Astrocyte (in vitro differentiated cells and primary cell): Measurements from ENCODE around the gene RHEBL1. TPM values are rescaled to one million over a fixed set of nuclear protein-coding genes. Genes with fewer than 3 reads are reported as not detected.

Source experiments
- DNase-seq: peaks from one replicate; pipeline ENCODE4 v3.0.0-alpha.2; 2010; ENCODE audit warnings: low read depth
- FAIRE-seq: peaks from 2 replicates; lab custom pipeline; 2011; peaks lifted over from hg19 to GRCh38; lab: Jason Lieb, UNC
- H2AFZ ChIP-seq: 2 replicates; pipeline ENCODE4 v1.6.0; 2012; ENCODE audit warnings: low read depth, low read length, inconsistent platforms
- H3K27ac ChIP-seq: 2 replicates; pipeline ENCODE4 v1.5.1; 2011; ENCODE audit warnings: low read depth, low read length, inconsistent platforms
- H3K27me3 ChIP-seq: 2 replicates; pipeline ENCODE4 v1.6.0; 2011; ENCODE audit warnings: low read length, inconsistent platforms; ENCODE audit not compliant: insufficient read depth
- H3K36me3 ChIP-seq: 2 replicates; pipeline ENCODE4 v1.5.1; 2011; ENCODE audit warnings: low read length, inconsistent platforms; ENCODE audit not compliant: insufficient read depth
- H3K4me1 ChIP-seq: 2 replicates; pipeline ENCODE4 v1.5.1; 2011; ENCODE audit warnings: low read length, inconsistent platforms; ENCODE audit not compliant: insufficient read depth
- H3K4me2 ChIP-seq: 2 replicates; pipeline ENCODE4 v1.6.0; 2012; ENCODE audit warnings: low read length, inconsistent platforms
- H3K4me3 ChIP-seq: 2 replicates; pipeline ENCODE4 v1.5.1; 2011; ENCODE audit warnings: low read depth, mild to moderate bottlenecking, low read length, inconsistent platforms; ENCODE audit not compliant: insufficient read depth
- H3K79me2 ChIP-seq: 2 replicates; pipeline ENCODE4 v1.6.0; 2012; ENCODE audit warnings: mild to moderate bottlenecking, low read length, inconsistent platforms; ENCODE audit not compliant: insufficient read depth
- H3K9ac ChIP-seq: 2 replicates; pipeline ENCODE4 v1.6.0; 2012; ENCODE audit warnings: mild to moderate bottlenecking, low read length, inconsistent platforms
- H3K9me3 ChIP-seq: 2 replicates; pipeline ENCODE4 v1.5.1; 2012; ENCODE audit warnings: low read depth, mild to moderate bottlenecking, low read length, inconsistent platforms; ENCODE audit not compliant: insufficient read depth
- H4K20me1 ChIP-seq: 2 replicates; pipeline ENCODE4 v1.6.0; 2012; ENCODE audit warnings: low read length, inconsistent platforms; ENCODE audit not compliant: insufficient read depth
- H3K27ac Mint-ChIP-seq: one replicate; pipeline ENCODE4 v1.8.0; 2021; ENCODE audit warnings: mild to moderate bottlenecking, mixed read lengths; ENCODE audit not compliant: unreplicated experiment
- H3K27me3 Mint-ChIP-seq: one replicate; pipeline ENCODE4 v1.8.0; 2021; ENCODE audit warnings: low read depth, mixed read lengths; ENCODE audit not compliant: unreplicated experiment
- H3K36me3 Mint-ChIP-seq: one replicate; pipeline ENCODE4 v1.8.0; 2021; ENCODE audit warnings: low read depth, mixed read lengths; ENCODE audit not compliant: unreplicated experiment
- H3K4me1 Mint-ChIP-seq: one replicate; pipeline ENCODE4 v1.8.0; 2021; ENCODE audit warnings: low read depth, mixed read lengths; ENCODE audit not compliant: unreplicated experiment
- H3K4me3 Mint-ChIP-seq: one replicate; pipeline ENCODE4 v1.8.0; 2021; ENCODE audit warnings: mild to moderate bottlenecking, moderate library complexity, mixed read lengths; ENCODE audit not compliant: unreplicated experiment
- H3K9me3 Mint-ChIP-seq: one replicate; pipeline ENCODE4 v1.8.0; 2021; ENCODE audit warnings: mild to moderate bottlenecking, mixed read lengths; ENCODE audit not compliant: unreplicated experiment
- CTCF ChIP-seq: IDR thresholded peaks from 2 replicates; pipeline ENCODE4 v1.5.1; 2011; ENCODE audit warnings: low read depth, mild to moderate bottlenecking, inconsistent platforms, low read length, moderate library complexity; ENCODE audit not compliant: insufficient read depth
- EZH2 ChIP-seq: IDR thresholded peaks from 2 replicates; pipeline ENCODE4 v1.6.1; 2012; ENCODE audit warnings: mild to moderate bottlenecking, low read length, inconsistent platforms; ENCODE audit not compliant: insufficient read depth
- total RNA-seq: library from RNA; stranded (reverse); gene quantifications from 2 replicates; pipeline ENCODE4 v1.2.1, GENCODE V29; 2021

The RHEBL1 gene
- total RNA-seq, 1 donor from 2014 or later: 1.3 TPM

GRCh38 chr12:49051777-49052438 lies 17.9 kb downstream of the RHEBL1 start:
- peaks cover 31% of the 10 kb centered on the region for H3K4me1 ChIP-seq
- H2AFZ ChIP-seq: no peak overlapping the region
- no peak overlapping the region for H3K4me3 Mint-ChIP-seq
- TF ChIP-seq CTCF: no peak
- no peak for TF ChIP-seq EZH2
- H3K27ac Mint-ChIP-seq: peak overlapping the region; percentile 26
- H4K20me1 ChIP-seq: peaks cover 94% of the 10 kb centered on the region
- peaks cover 42% of the 10 kb centered on the region for H3K4me1 Mint-ChIP-seq
- H3K27me3 ChIP-seq: no peaks in the 10 kb centered on the region
- no peak overlapping the region for H3K4me3 ChIP-seq
- H3K27me3 Mint-ChIP-seq: no peaks in the 10 kb centered on the region
- no peak overlapping the region for H3K9ac ChIP-seq
- FAIRE-seq: no peak
- peaks cover 30% of the 10 kb centered on the region for H3K36me3 Mint-ChIP-seq
- DNase-seq: no peak
- H3K9me3 Mint-ChIP-seq: no peaks in the 10 kb centered on the region
- no peaks in the 10 kb centered on the region for H3K9me3 ChIP-seq
- peaks cover 44% of the 10 kb centered on the region for H3K36me3 ChIP-seq
- no peak overlapping the region for H3K4me2 ChIP-seq
- peaks cover 87% of the 10 kb centered on the region for H3K79me2 ChIP-seq
- H3K27ac ChIP-seq: no peak overlapping the region

GRCh38 chr12:49051373-49051764 lies 18.4 kb downstream of the RHEBL1 start:
- Histone ChIP-seq H4K20me1 (peaks cover 90% of the 10 kb centered on the region), H3K4me3 (no peak overlapping the region), H3K4me1 (peaks cover 26% of the 10 kb centered on the region), H2AFZ (no peak overlapping the region), H3K4me2 (no peak overlapping the region), H3K9me3 (no peaks in the 10 kb centered on the region), H3K27me3 (no peaks in the 10 kb centered on the region), H3K79me2 (peaks cover 82% of the 10 kb centered on the region), H3K36me3 (peaks cover 47% of the 10 kb centered on the region), H3K27ac (no peak overlapping the region), H3K9ac (no peak overlapping the region)
- Mint-ChIP-seq H3K36me3 (peaks cover 30% of the 10 kb centered on the region), H3K4me3 (no peak overlapping the region), H3K9me3 (no peaks in the 10 kb centered on the region), H3K27ac (no peak overlapping the region), H3K4me1 (peaks cover 38% of the 10 kb centered on the region), H3K27me3 (no peaks in the 10 kb centered on the region)
- no peak for DNase-seq
- no peak for FAIRE-seq
- TF ChIP-seq EZH2: no peak
- TF ChIP-seq CTCF: no peak
